ENCODE data around the gene AFMID.

GRCh38 chr17:78182504-78182903 lies 4.7 kb upstream of the AFMID start:
- no peak for TF ChIP-seq POLR2A (IDR thresholded peaks at IDR 0.05; ENCODE audit: insufficient read depth in 1 of 2, low read depth in 2 of 2, low read length in 2 of 2)
- no peak for TF ChIP-seq HOXD1 (CRISPR knock-in tag; IDR thresholded peaks at IDR 0.05)
- TF ChIP-seq CHD2 (IDR thresholded peaks at IDR 0.05; ENCODE audit: low read depth, low read length), result no peak
- no peak for TF ChIP-seq RNF2 (conservative IDR thresholded peaks at IDR 0.05; ENCODE audit: low read depth)
- no peak for TF ChIP-seq GABPB1 (CRISPR knock-in tag; IDR thresholded peaks at IDR 0.05)
- TF ChIP-seq EZH2 (conservative IDR thresholded peaks at IDR 0.05; ENCODE audit: low read depth, low read length), result no peak

All from HepG2 (cell line).